ENCODE measurements around the gene VWA2.

Gene VWA2

GRCh38 chr10:114340816-114341215 lies 101.8 kb downstream of the VWA2 start:
- DNase-seq (ENCODE audit: low read depth): no peak
- TF ChIP-seq CTCF (conservative IDR thresholded peaks at IDR 0.05; ENCODE audit: control insufficient read depth, insufficient read depth, low read depth, low read length): no peak
- no peak overlapping the region for H3K4me3 ChIP-seq (ENCODE audit: control insufficient read depth, low read depth, low read length)
